NCI-H187 treated with DMSO at 0.1 percent for 48 hours (cell line): ENCODE results near the gene LRRK1.
"Not testable (repeated sequence)": the region's sequence is repeated elsewhere in the genome, so short reads cannot be mapped to it uniquely, and the experiment has no call there.

Source experiments
- DNase-seq: peaks from one replicate; lab custom pipeline; 2025; lab: John Stamatoyannopoulos, UW

Gene LRRK1

GRCh38 chr15:101092156-101092866 is 173.2 kb downstream of the LRRK1 start:
- no peak for DNase-seq

GRCh38 chr15:101092867-101093202 is 173.7 kb downstream of the LRRK1 start:
- DNase-seq, result no peak

GRCh38 chr15:101093958-101094357 is 174.8 kb downstream of the LRRK1 start:
- DNase-seq, result no peak

- not testable (repeated sequence) for DNase-seq
Measured at GRCh38 chr15:101095796-101096406, 176.7 kb downstream of the LRRK1 start.

- DNase-seq, result no peak
Measured at GRCh38 chr15:101097111-101097510, 178.0 kb downstream of the LRRK1 start.

- no peak for DNase-seq
Measured at GRCh38 chr15:101099183-101099582, 180.0 kb downstream of the LRRK1 start.

GRCh38 chr15:101100118-101100517 is 181.0 kb downstream of the LRRK1 start:
- DNase-seq, result no peak

GRCh38 chr15:101100593-101101442 is 181.7 kb downstream of the LRRK1 start:
- DNase-seq, result no peak

- DNase-seq, result no peak
Measured at GRCh38 chr15:101101676-101102075, 182.5 kb downstream of the LRRK1 start.

GRCh38 chr15:101102746-101103145 is 183.6 kb downstream of the LRRK1 start:
- DNase-seq, result no peak

- no peak for DNase-seq
Measured at GRCh38 chr15:101103598-101103997, 184.4 kb downstream of the LRRK1 start.

GRCh38 chr15:101104141-101104540 is 185.0 kb downstream of the LRRK1 start:
- no peak for DNase-seq

- DNase-seq, result no peak
Measured at GRCh38 chr15:101105059-101105891, 186.1 kb downstream of the LRRK1 start.

- DNase-seq, result no peak
Measured at GRCh38 chr15:101107101-101107500, 187.9 kb downstream of the LRRK1 start.

GRCh38 chr15:101107625-101108460 is 188.7 kb downstream of the LRRK1 start:
- no peak for DNase-seq

- DNase-seq, result no peak
Measured at GRCh38 chr15:101108461-101108775, 189.3 kb downstream of the LRRK1 start.

- DNase-seq, result no peak
Measured at GRCh38 chr15:101108791-101109190, 189.6 kb downstream of the LRRK1 start.

GRCh38 chr15:101110681-101111569 is 191.8 kb downstream of the LRRK1 start:
- DNase-seq, result no peak

- DNase-seq, result no peak
Measured at GRCh38 chr15:101111570-101112262, 192.6 kb downstream of the LRRK1 start.
